ENCODE measurements around the gene SDK1.

The SDK1 gene

GRCh38 chr7:3336042-3336665 is 35.1 kb downstream of the SDK1 start:
- no peak for DNase-seq

- no peak for DNase-seq
These were observed 37.1 kb downstream of the SDK1 start for GRCh38 chr7:3338161-3338560.

- DNase-seq: no peak
These were observed 44.8 kb downstream of the SDK1 start for GRCh38 chr7:3345699-3346481.

GRCh38 chr7:3349126-3349525 is 48.1 kb downstream of the SDK1 start:
- DNase-seq: no peak

GRCh38 chr7:3356173-3356572 is 55.1 kb downstream of the SDK1 start:
- DNase-seq: no peak

- DNase-seq: no peak
These were observed 57.9 kb downstream of the SDK1 start for GRCh38 chr7:3358991-3359390.

- DNase-seq: no peak
These were observed 66.2 kb downstream of the SDK1 start for GRCh38 chr7:3367261-3367660.

GRCh38 chr7:3370068-3370830 is 69.2 kb downstream of the SDK1 start:
- DNase-seq: no peak

GRCh38 chr7:3370921-3371320 is 69.9 kb downstream of the SDK1 start:
- no peak for DNase-seq

GRCh38 chr7:3371601-3372000 is 70.5 kb downstream of the SDK1 start:
- no peak for DNase-seq

- no peak for DNase-seq
These were observed 73.2 kb downstream of the SDK1 start for GRCh38 chr7:3374239-3374638.

- no peak for DNase-seq
These were observed 77.5 kb downstream of the SDK1 start for GRCh38 chr7:3378390-3379150.

- no peak for DNase-seq
These were observed 79.0 kb downstream of the SDK1 start for GRCh38 chr7:3380034-3380433.

- DNase-seq: no peak
These were observed 80.0 kb downstream of the SDK1 start for GRCh38 chr7:3380886-3381685.

- no peak for DNase-seq
These were observed 85.6 kb downstream of the SDK1 start for GRCh38 chr7:3386423-3387190.

GRCh38 chr7:3393862-3394261 is 92.8 kb downstream of the SDK1 start:
- DNase-seq: no peak

GRCh38 chr7:3397324-3397723 is 96.3 kb downstream of the SDK1 start:
- DNase-seq: no peak

- no peak for DNase-seq
These were observed 98.8 kb downstream of the SDK1 start for GRCh38 chr7:3399858-3400257.

- no peak for DNase-seq
These were observed 103.4 kb downstream of the SDK1 start for GRCh38 chr7:3404501-3404900.

- DNase-seq: no peak
These were observed 108.0 kb downstream of the SDK1 start for GRCh38 chr7:3408814-3409595.

GRCh38 chr7:3412871-3413270 is 111.8 kb downstream of the SDK1 start:
- no peak for DNase-seq
